ENCODE measurements around the gene FLYWCH1.

- no peak for TF ChIP-seq EZH2 (IDR thresholded peaks at IDR 0.05; ENCODE audit: insufficient read depth, poor library complexity, severe bottlenecking)
- TF ChIP-seq EZH2phosphoT487 (IDR thresholded peaks at IDR 0.05; ENCODE audit: insufficient read depth, low read depth): no peak
Observed at GRCh38 chr16:2937170-2937569, 25.4 kb downstream of the FLYWCH1 start.

Measured in GM23248 (cell line).